ENCODE measurements around the gene TOP2B. TPM values are rescaled to one million over a fixed set of nuclear protein-coding genes. Genes with fewer than 3 reads are reported as not detected.
A peak's percentile ranks its signal among the peaks of the same experiment; 100 is the strongest.

TOP2B gene
- total RNA-seq, 1 donor from 2014 or later: 170 TPM

GRCh38 chr3:25554376-25554775, 110.3 kb downstream of the TOP2B start:
- H3K36me3 Mint-ChIP-seq (ENCODE audit: low read depth): no peaks in the 10 kb centered on the region
- peaks cover 7% of the 10 kb centered on the region for H3K9me3 Mint-ChIP-seq
- no peak for TF ChIP-seq CTCF (conservative IDR thresholded peaks at IDR 0.05)
- no peaks in the 10 kb centered on the region for H3K4me1 Mint-ChIP-seq
- DNase-seq (ENCODE audit: low read depth, low spot score): no peak
- H3K4me3 Mint-ChIP-seq: no peak overlapping the region
- no peak overlapping the region for H3K27ac Mint-ChIP-seq (ENCODE audit: unreplicated experiment)
- H3K27me3 Mint-ChIP-seq (ENCODE audit: low read depth): no peaks in the 10 kb centered on the region

GRCh38 chr3:25552251-25552650, 112.5 kb downstream of the TOP2B start:
- peaks cover 12% of the 10 kb centered on the region for H3K9me3 Mint-ChIP-seq
- no peaks in the 10 kb centered on the region for H3K27me3 Mint-ChIP-seq (ENCODE audit: low read depth)
- no peak for TF ChIP-seq CTCF (conservative IDR thresholded peaks at IDR 0.05)
- H3K4me1 Mint-ChIP-seq: no peaks in the 10 kb centered on the region
- H3K36me3 Mint-ChIP-seq (ENCODE audit: low read depth): no peaks in the 10 kb centered on the region
- no peak overlapping the region for H3K27ac Mint-ChIP-seq (ENCODE audit: unreplicated experiment)
- H3K4me3 Mint-ChIP-seq: no peak overlapping the region
- no peak for DNase-seq (ENCODE audit: low read depth, low spot score)

GRCh38 chr3:25548836-25549235, 115.9 kb downstream of the TOP2B start:
- H3K36me3 Mint-ChIP-seq (ENCODE audit: low read depth): no peaks in the 10 kb centered on the region
- H3K4me3 Mint-ChIP-seq: no peak overlapping the region
- peaks cover 17% of the 10 kb centered on the region for H3K9me3 Mint-ChIP-seq
- DNase-seq (ENCODE audit: low read depth, low spot score): no peak
- no peak overlapping the region for H3K27ac Mint-ChIP-seq (ENCODE audit: unreplicated experiment)
- peaks cover 9% of the 10 kb centered on the region for H3K4me1 Mint-ChIP-seq
- no peaks in the 10 kb centered on the region for H3K27me3 Mint-ChIP-seq (ENCODE audit: low read depth)
- peak; percentile 19 for TF ChIP-seq CTCF (conservative IDR thresholded peaks at IDR 0.05)

GRCh38 chr3:25547943-25548674, 116.6 kb downstream of the TOP2B start:
- H3K4me3 Mint-ChIP-seq: no peak overlapping the region
- no peak overlapping the region for H3K27ac Mint-ChIP-seq (ENCODE audit: unreplicated experiment)
- no peaks in the 10 kb centered on the region for H3K27me3 Mint-ChIP-seq (ENCODE audit: low read depth)
- H3K9me3 Mint-ChIP-seq: peaks cover 17% of the 10 kb centered on the region
- no peaks in the 10 kb centered on the region for H3K36me3 Mint-ChIP-seq (ENCODE audit: low read depth)
- DNase-seq (ENCODE audit: low read depth, low spot score): no peak
- H3K4me1 Mint-ChIP-seq: peaks cover 9% of the 10 kb centered on the region
- TF ChIP-seq CTCF (conservative IDR thresholded peaks at IDR 0.05): no peak

Small RNA genes lying within 50 kb of the gene (microRNA-seq; reads per million reads assigned to microRNA genes)
- gene MIR4442: not detected

Other genes with a start within 250 kb of the TOP2B start
- 0.98 and 1.9 TPM in 2 replicates for gene RARB, start 236.6 kb downstream of the TOP2B start, total RNA-seq
- 29.9 and 32.2 TPM in 2 replicates for gene NGLY1, start 118.5 kb upstream of the TOP2B start, total RNA-seq
- 8.7 and 12.5 TPM in 2 replicates for gene OXSM, start 125.2 kb upstream of the TOP2B start, total RNA-seq

Measured in neural crest cell (in vitro differentiated cells).